Body of pancreas (tissue), 4 donors: ENCODE data around the gene KIAA1210. TPM values are rescaled to one million over a fixed set of nuclear protein-coding genes. Genes with fewer than 3 reads are reported as not detected.
"Not testable (repeated sequence)": the region's sequence is repeated elsewhere in the genome, so short reads cannot be mapped to it uniquely, and the experiment has no call there.

Source experiments
- ATAC-seq: fragments of 150-250 bp; one replicate; pipeline ENCODE4 v1.9.1; 2016
- DNase-seq, 4 donors: peaks; one replicate each; pipeline ENCODE4 v3.0.0-alpha.2; 2019
- H3K27ac ChIP-seq, 4 donors: fragments of 200-600 bp; sonication (generic); 1 replicate in 3 of 4; 2 replicates in 1 of 4; pipeline versions ENCODE4 v1.5.1 to v1.6.1; 2016 to 2019; ENCODE audit warnings: mild to moderate bottlenecking in 1 of 4, mixed read lengths in 1 of 4, moderate library complexity in 1 of 4
- H3K27me3 ChIP-seq, 2 donors: fragments of 200-600 bp; sonication (generic); one replicate each; pipeline ENCODE4 v1.6.0; 2016; ENCODE audit warnings: mild to moderate bottlenecking in 1 of 2
- H3K36me3 ChIP-seq, 2 donors: fragments of 200-600 bp; sonication (generic); replicated peaks in 1 of 2; 2 replicates each; pipeline ENCODE4 v1.5.1; 2016; ENCODE audit warnings: low read depth in 2 of 2; ENCODE audit not compliant: insufficient read depth in 1 of 2
- H3K4me1 ChIP-seq: fragments of 200-600 bp; sonication (generic); one replicate; pipeline ENCODE4 v1.6.0; 2016
- H3K4me3 ChIP-seq, 2 donors: fragments of 200-600 bp; sonication (generic); 1 replicate in 1 of 2; 2 replicates in 1 of 2; pipeline ENCODE4 v1.5.1; 2016 to 2019
- H3K9me3 ChIP-seq, 3 donors: fragments of 200-600 bp; sonication (generic); 1 replicate in 2 of 3; 2 replicates in 1 of 3; pipeline ENCODE4 v1.5.1; 2016
- POLR2A ChIP-seq, 3 donors: fragments of 450-650 bp; IDR thresholded peaks; one replicate each; pipeline ENCODE4 v1.6.1; 2016; ENCODE audit warnings: antibody characterized with exemption in 3 of 3, mild to moderate bottlenecking in 2 of 3
- WGBS, 2 donors: methylation state at CpG; one replicate each; pipeline ENCODE4 v1.1.5; 2017; 5-methylcytosine and 5-hydroxymethylcytosine counted together
- intact Hi-C: fragments of 100-400 bp; cut with DNase I; formaldehyde crosslinking; loops from one replicate; pipeline ENCODE4 v1.15.1; 2023
- total RNA-seq, 2 donors: library from RNA; depleted of rRNA; stranded (reverse); fragments of >200 nt; gene quantifications; one replicate each; pipeline ENCODE4 v1.1.0, GENCODE V29; 2016
- TF ChIP-seq, protein P1 (sequence below), 7 experiments: fragments of 450-650 bp in 4 of 7; fragments of 200-600 bp in 3 of 7; sonication (generic) in 3 of 7; IDR thresholded peaks; one replicate each; pipeline ENCODE4 v1.5.1; 2016 to 2019; ENCODE audit warnings: antibody characterized with exemption in 7 of 7

KIAA1210 gene
- total RNA-seq, 2 donors from 2014 or later = not detected

DNA sequence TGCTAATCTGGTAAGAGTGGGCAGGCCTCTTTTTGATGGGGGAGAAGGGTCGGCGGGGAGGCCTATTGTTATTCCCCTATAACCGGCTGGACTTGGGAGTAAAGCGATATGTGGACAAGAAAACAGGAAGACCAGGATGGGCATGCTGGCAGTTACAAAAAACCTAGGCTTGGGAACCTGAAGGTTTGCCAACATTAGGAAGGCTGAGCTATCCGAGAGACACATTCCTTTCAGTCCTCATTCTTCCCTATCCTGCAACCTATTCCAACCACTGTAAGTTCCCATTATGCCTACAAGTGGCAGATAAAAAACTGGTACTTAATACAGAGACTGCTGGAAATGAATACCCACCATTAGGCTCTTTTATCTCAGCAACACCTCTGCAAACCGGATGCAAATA is 87.2 kb downstream of the KIAA1210 start:
- H3K36me3 ChIP-seq = no peaks in the 10 kb centered on the region
- 70 to 81% methylated on average over 5 to 6 of the region's 6 CpGs for WGBS, 2 donors
- intact Hi-C loops = no loop called here
- H3K4me1 ChIP-seq = no peaks in the 10 kb centered on the region
- H3K27ac ChIP-seq = no peak overlapping the region
- ATAC-seq (no peak), DNase-seq (no peak)
- TF ChIP-seq, protein P1, sequence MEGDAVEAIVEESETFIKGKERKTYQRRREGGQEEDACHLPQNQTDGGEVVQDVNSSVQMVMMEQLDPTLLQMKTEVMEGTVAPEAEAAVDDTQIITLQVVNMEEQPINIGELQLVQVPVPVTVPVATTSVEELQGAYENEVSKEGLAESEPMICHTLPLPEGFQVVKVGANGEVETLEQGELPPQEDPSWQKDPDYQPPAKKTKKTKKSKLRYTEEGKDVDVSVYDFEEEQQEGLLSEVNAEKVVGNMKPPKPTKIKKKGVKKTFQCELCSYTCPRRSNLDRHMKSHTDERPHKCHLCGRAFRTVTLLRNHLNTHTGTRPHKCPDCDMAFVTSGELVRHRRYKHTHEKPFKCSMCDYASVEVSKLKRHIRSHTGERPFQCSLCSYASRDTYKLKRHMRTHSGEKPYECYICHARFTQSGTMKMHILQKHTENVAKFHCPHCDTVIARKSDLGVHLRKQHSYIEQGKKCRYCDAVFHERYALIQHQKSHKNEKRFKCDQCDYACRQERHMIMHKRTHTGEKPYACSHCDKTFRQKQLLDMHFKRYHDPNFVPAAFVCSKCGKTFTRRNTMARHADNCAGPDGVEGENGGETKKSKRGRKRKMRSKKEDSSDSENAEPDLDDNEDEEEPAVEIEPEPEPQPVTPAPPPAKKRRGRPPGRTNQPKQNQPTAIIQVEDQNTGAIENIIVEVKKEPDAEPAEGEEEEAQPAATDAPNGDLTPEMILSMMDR (IDR thresholded peaks at IDR 0.05) = no peak
- no peak for TF ChIP-seq POLR2A (IDR thresholded peaks at IDR 0.05)
- no peak overlapping the region for H3K4me3 ChIP-seq
- no peaks in the 10 kb centered on the region for H3K9me3 ChIP-seq
- H3K27me3 ChIP-seq = no peaks in the 10 kb centered on the region

- H3K4me3 ChIP-seq = no peak overlapping the region
- WGBS, 2 donors = 64 to 71% methylated on average over 3 to 4 of the region's 4 CpGs
- no peaks in the 10 kb centered on the region for H3K4me1 ChIP-seq
- TF ChIP-seq POLR2A (IDR thresholded peaks at IDR 0.05) = no peak
- TF ChIP-seq, protein P1 (IDR thresholded peaks at IDR 0.05) = no peak
- ATAC-seq = no peak
- no peak overlapping the region for H3K27ac ChIP-seq
- intact Hi-C loops = no loop called here
- no peak for DNase-seq
- H3K27me3 ChIP-seq = no peaks in the 10 kb centered on the region
- no peaks in the 10 kb centered on the region for H3K9me3 ChIP-seq
- H3K36me3 ChIP-seq = no peaks in the 10 kb centered on the region
Measured at GRCh38 chrX:119036107-119037029, 91.2 kb downstream of the KIAA1210 start.

DNA sequence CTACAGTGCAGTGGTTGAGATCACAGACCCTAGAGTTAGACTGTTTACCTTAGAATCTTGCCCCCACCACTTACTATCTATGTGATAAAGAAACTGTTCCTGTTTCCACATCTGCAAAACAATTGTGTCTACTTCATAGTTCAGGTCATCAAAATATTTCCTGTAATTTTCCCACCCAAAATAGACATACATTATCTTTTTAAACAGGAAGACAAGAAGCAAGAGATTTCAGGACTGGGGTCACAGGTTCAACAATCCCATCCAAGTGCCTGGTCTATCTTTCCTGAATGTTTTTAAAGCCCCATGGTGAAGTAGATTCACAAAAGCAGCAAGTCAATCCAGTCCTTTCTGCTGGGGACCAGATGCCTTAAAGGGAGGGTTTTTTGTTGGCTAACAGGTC is 96.6 kb downstream of the KIAA1210 start:
- Histone ChIP-seq H3K4me3 (no peak overlapping the region), H3K27me3 (no peaks in the 10 kb centered on the region), H3K27ac (no peak overlapping the region), H3K4me1 (no peaks in the 10 kb centered on the region), H3K9me3 (no peaks in the 10 kb centered on the region), H3K36me3 (no peaks in the 10 kb centered on the region)
- intact Hi-C loops = no loop called here
- TF ChIP-seq, protein P1 (IDR thresholded peaks at IDR 0.05) = no peak
- TF ChIP-seq POLR2A (IDR thresholded peaks at IDR 0.05) = no peak
- ATAC-seq (no peak), DNase-seq (no peak)

GRCh38 chrX:119029656-119030055 is 98.0 kb downstream of the KIAA1210 start:
- H3K36me3 ChIP-seq, H3K9me3 ChIP-seq, H3K4me3 ChIP-seq, ATAC-seq, H3K4me1 ChIP-seq, DNase-seq, intact Hi-C loops, H3K27ac ChIP-seq, H3K27me3 ChIP-seq: not testable (repeated sequence)
- 100% methylated on average over 2 of the region's 10 CpGs; no CpG with 5 or more reads in 1 of the 2 donors for WGBS, 2 donors

GRCh38 chrX:119028733-119029330 is 98.8 kb downstream of the KIAA1210 start:
- TF ChIP-seq, protein P1 (IDR thresholded peaks at IDR 0.05) = no peak
- no peak for TF ChIP-seq POLR2A (IDR thresholded peaks at IDR 0.05)
- Histone ChIP-seq H3K4me3 (no peak overlapping the region), H3K9me3 (no peaks in the 10 kb centered on the region), H3K27ac (no peak overlapping the region), H3K27me3 (no peaks in the 10 kb centered on the region), H3K4me1 (no peaks in the 10 kb centered on the region), H3K36me3 (no peaks in the 10 kb centered on the region)
- DNase-seq (no peak), ATAC-seq (no peak)
- 42 to 45% methylated on average over 1 of the region's 1 CpG for WGBS, 2 donors
- intact Hi-C loops = no loop called here

Other genes starting within 250 kb of the KIAA1210 start
- 10 to 100 TPM; 15.3 to 18.8 TPM for gene LONRF3, start 153.2 kb downstream of the KIAA1210 start, total RNA-seq
- gene CT47C1, start 54.8 kb downstream of the KIAA1210 start, total RNA-seq = not detected
- 10 to 100 TPM; 42.5 to 45.8 TPM for gene PGRMC1, start 108.5 kb upstream of the KIAA1210 start, total RNA-seq